Vagina (tissue), 2 donors: Measurements from ENCODE around the gene DNM3. TPM values are rescaled to one million over a fixed set of nuclear protein-coding genes. Genes with fewer than 3 reads are reported as not detected.

Experiments
- DNase-seq, 2 donors: peaks; one replicate each; pipeline ENCODE4 v3.0.0-alpha.2; 2017; ENCODE audit errors: extremely low spot score in 2 of 2
- H3K27ac ChIP-seq: fragments of 200-600 bp; sonication (generic); one replicate; pipeline ENCODE4 v1.5.1; 2019
- H3K27me3 ChIP-seq: fragments of 200-600 bp; sonication (generic); one replicate; pipeline ENCODE4 v1.5.1; 2019
- H3K36me3 ChIP-seq, 2 donors: fragments of 200-600 bp; sonication (generic); one replicate each; pipeline ENCODE4 v1.5.1; 2017 to 2019
- H3K4me1 ChIP-seq: fragments of 200-600 bp; sonication (generic); one replicate; pipeline ENCODE4 v1.5.1; 2019
- H3K4me3 ChIP-seq, 2 donors: fragments of 200-600 bp; sonication (generic); 1 replicate in 1 of 2; 2 replicates in 1 of 2; pipeline ENCODE4 v1.5.1; 2016 to 2019
- H3K9me3 ChIP-seq: fragments of 200-600 bp; sonication (generic); one replicate; pipeline ENCODE4 v1.5.1; 2019
- CTCF ChIP-seq, 3 experiments: fragments of 450-650 bp in 2 of 3; fragments of 200-600 bp in 1 of 3; sonication (generic) in 1 of 3; IDR thresholded peaks; one replicate each; pipeline ENCODE4 v1.5.1; 2017 to 2019; ENCODE audit warnings: antibody characterized with exemption in 3 of 3, mild to moderate bottlenecking in 2 of 3, moderate library complexity in 2 of 3
- POLR2A ChIP-seq, 2 donors: fragments of 450-650 bp; IDR thresholded peaks; one replicate each; pipeline ENCODE4 v1.6.1; 2017; ENCODE audit warnings: antibody characterized with exemption in 2 of 2, mild to moderate bottlenecking in 2 of 2, moderate library complexity in 2 of 2
- POLR2AphosphoS5 ChIP-seq, 2 donors: sonication (generic); formaldehyde crosslinking; IDR thresholded peaks; one replicate each; pipeline ENCODE4 v1.9.0; 2017; ENCODE audit warnings: antibody characterized with exemption in 2 of 2, mild to moderate bottlenecking in 2 of 2, low read depth in 1 of 2; ENCODE audit not compliant: insufficient read depth in 1 of 2
- intact Hi-C: fragments of 100-400 bp; cut with DNase I; formaldehyde crosslinking; loops from one replicate; pipeline ENCODE4 v1.15.1; 2023
- total RNA-seq: library from RNA; depleted of rRNA; stranded (reverse); fragments of >200 nt; gene quantifications from one replicate; pipeline ENCODE4 v1.2.3, GENCODE V29; 2016

Gene DNM3
- total RNA-seq, 1 donor from 2014 or later: 15.5 TPM

- no peak overlapping the region for H3K27ac ChIP-seq
- intact Hi-C loops: no loop called here
- no peak for TF ChIP-seq CTCF (IDR thresholded peaks at IDR 0.05)
- no peak for TF ChIP-seq POLR2AphosphoS5 (IDR thresholded peaks at IDR 0.05; ENCODE audit: insufficient read depth in 1 of 2, low read depth in 1 of 2)
- no peak for TF ChIP-seq POLR2A (IDR thresholded peaks at IDR 0.05)
These were observed 448.1 kb downstream of the DNM3 start for GRCh38 chr1:172289448-172289847.

GRCh38 chr1:172292840-172293239 is 451.5 kb downstream of the DNM3 start:
- no peak for DNase-seq
- no peaks in the 10 kb centered on the region for H3K27me3 ChIP-seq
- TF ChIP-seq POLR2A (IDR thresholded peaks at IDR 0.05) (no peak), CTCF (IDR thresholded peaks at IDR 0.05) (no peak)
- H3K4me1 ChIP-seq: peaks cover 8% of the 10 kb centered on the region
- H3K4me3 ChIP-seq: no peak overlapping the region
- H3K27ac ChIP-seq: no peak overlapping the region
- H3K9me3 ChIP-seq: no peaks in the 10 kb centered on the region
- H3K36me3 ChIP-seq: no peaks in the 10 kb centered on the region
- intact Hi-C loops: no loop called here

More at GRCh38 chr1:172289448-172289847, 448.1 kb downstream of the DNM3 start:
- H3K27me3 ChIP-seq: no peaks in the 10 kb centered on the region
- H3K36me3 ChIP-seq: no peaks in the 10 kb centered on the region
- DNase-seq: no peak
- peaks cover 8% of the 10 kb centered on the region for H3K4me1 ChIP-seq
- H3K9me3 ChIP-seq: no peaks in the 10 kb centered on the region
- no peak overlapping the region for H3K4me3 ChIP-seq

- Histone ChIP-seq H3K27me3 (no peaks in the 10 kb centered on the region), H3K36me3 (no peaks in the 10 kb centered on the region), H3K27ac (no peak overlapping the region), H3K4me1 (peaks cover 8% of the 10 kb centered on the region), H3K9me3 (no peaks in the 10 kb centered on the region), H3K4me3 (no peak overlapping the region)
- TF ChIP-seq POLR2AphosphoS5 (IDR thresholded peaks at IDR 0.05; ENCODE audit: insufficient read depth in 1 of 2, low read depth in 1 of 2): no peak
- TF ChIP-seq POLR2A (IDR thresholded peaks at IDR 0.05): no peak
- no peak for TF ChIP-seq CTCF (IDR thresholded peaks at IDR 0.05)
- DNase-seq: no peak
- intact Hi-C loops: no loop called here
These were observed 452.1 kb downstream of the DNM3 start for GRCh38 chr1:172293429-172293828.

GRCh38 chr1:172298141-172298540 is 456.8 kb downstream of the DNM3 start:
- Histone ChIP-seq H3K4me3 (no peak overlapping the region), H3K27me3 (no peaks in the 10 kb centered on the region), H3K27ac (no peak overlapping the region), H3K36me3 (no peaks in the 10 kb centered on the region), H3K4me1 (peaks cover 7% of the 10 kb centered on the region), H3K9me3 (no peaks in the 10 kb centered on the region)
- intact Hi-C loops: no loop called here
- no peak for TF ChIP-seq POLR2AphosphoS5 (IDR thresholded peaks at IDR 0.05; ENCODE audit: insufficient read depth in 1 of 2, low read depth in 1 of 2)
- no peak for TF ChIP-seq POLR2A (IDR thresholded peaks at IDR 0.05)
- no peak for TF ChIP-seq CTCF (IDR thresholded peaks at IDR 0.05)
- DNase-seq: no peak

- no peaks in the 10 kb centered on the region for H3K9me3 ChIP-seq
- no peak overlapping the region for H3K4me3 ChIP-seq
- no peaks in the 10 kb centered on the region for H3K27me3 ChIP-seq
- no peak for DNase-seq
- no peaks in the 10 kb centered on the region for H3K36me3 ChIP-seq
- no peak overlapping the region for H3K27ac ChIP-seq
- intact Hi-C loops: no loop called here
- TF ChIP-seq CTCF (IDR thresholded peaks at IDR 0.05) (no peak), POLR2AphosphoS5 (IDR thresholded peaks at IDR 0.05; ENCODE audit: insufficient read depth in 1 of 2, low read depth in 1 of 2) (no peak), POLR2A (IDR thresholded peaks at IDR 0.05) (no peak)
- no peaks in the 10 kb centered on the region for H3K4me1 ChIP-seq
These were observed 457.6 kb downstream of the DNM3 start for GRCh38 chr1:172298911-172299310.
